NCI-H524 treated with DMSO at 0.1 percent for 48 hours (cell line): ENCODE measurements around the gene STEAP1.
"Not testable (repeated sequence)": the region's sequence is repeated elsewhere in the genome, so short reads cannot be mapped to it uniquely, and the experiment has no call there.

Experiments
- DNase-seq: peaks from one replicate; lab custom pipeline; 2025; lab: John Stamatoyannopoulos, UW

STEAP1 gene

DNA sequence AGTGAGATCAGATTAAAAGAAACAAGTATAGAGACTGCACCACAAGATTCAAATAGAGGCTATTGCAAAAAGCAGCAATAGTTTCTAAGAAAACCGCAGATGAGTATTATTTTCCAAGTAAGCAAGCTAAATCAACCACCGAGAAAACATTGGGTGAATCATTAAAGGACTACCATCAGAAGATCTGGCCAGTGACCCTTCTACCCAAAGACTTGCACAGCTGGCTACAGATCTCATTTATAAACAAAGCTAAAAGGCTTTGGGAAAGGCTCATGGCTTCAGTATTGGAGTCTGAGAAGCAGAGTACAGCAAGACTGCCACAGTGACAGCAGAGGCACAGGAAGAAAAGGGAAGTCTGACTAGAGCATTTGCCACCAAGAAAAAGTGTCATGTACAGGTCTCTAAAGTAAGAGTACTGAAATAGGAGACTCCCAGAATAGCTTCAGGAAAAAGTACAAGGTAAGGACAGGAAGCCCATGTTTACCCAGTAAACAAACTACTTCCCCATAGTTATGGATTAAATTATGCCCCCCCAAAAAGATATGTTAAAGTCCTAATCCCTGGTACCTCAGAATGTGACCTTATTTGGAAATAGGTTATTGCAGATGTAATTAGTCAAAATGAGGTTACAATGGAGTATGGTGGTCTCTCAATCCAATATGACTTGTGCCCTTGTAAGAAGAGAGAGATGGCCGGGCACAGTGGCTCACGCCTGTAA lies 19.0 kb downstream of the STEAP1 start:
- DNase-seq: no peak

DNA sequence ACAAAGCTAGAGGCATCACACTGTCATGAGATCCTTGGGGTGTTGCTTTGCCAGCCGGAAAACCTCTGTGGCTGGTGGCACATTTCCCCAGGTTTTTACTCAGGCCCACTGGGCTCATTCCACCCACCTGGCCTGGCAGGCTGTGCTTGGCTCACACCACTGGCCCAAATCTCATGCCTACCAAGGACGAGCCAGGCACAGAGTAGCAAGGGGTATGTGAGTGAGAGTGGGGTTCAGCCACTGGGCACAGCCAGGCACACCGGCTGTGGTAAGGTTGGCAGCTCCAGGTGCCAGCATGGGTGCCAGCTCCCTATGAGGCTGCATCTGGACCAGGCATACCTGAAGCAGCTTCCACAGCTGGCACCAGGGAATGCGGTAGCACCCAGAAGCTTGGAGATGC lies 21.4 kb downstream of the STEAP1 start:
- no peak for DNase-seq

DNA sequence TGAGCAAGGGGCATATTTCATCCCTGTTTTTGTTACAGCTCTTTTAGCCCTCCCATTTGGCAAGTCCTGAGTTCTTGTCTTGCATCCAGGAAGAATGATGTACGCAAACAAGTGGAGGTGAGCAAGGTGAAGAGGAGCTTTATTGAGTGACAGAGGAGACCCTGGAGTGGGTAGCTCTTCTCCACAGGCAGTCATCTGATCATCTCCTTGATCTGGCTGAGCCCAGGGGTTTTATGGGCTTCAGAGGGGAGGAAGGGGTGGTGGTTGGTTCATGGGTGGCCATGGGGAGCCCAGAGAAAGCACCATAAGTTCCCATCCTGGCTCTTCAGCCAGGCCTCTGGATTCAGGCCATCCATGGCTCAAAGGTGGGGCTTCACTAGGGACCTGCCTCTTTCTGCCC lies 21.9 kb downstream of the STEAP1 start:
- DNase-seq: no peak

DNA sequence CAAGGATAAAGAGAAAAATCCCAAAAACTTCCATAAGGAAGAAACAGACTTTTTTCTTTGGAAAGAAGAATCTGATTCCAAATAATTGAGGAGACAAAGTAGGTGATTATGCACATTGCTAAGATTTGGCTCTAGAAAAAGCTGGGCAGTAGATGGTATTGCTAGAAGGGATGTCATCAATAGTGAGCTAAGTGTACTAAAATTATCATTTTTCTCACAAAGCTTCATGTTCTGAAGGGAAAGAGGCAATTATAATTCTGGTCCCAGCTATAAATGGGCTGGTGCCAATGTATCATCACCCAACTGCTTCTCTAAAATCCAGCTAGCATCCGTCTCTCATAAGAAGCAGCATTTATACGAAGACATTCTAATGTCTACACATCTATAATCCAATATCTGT lies 23.9 kb downstream of the STEAP1 start:
- DNase-seq: no peak

DNA sequence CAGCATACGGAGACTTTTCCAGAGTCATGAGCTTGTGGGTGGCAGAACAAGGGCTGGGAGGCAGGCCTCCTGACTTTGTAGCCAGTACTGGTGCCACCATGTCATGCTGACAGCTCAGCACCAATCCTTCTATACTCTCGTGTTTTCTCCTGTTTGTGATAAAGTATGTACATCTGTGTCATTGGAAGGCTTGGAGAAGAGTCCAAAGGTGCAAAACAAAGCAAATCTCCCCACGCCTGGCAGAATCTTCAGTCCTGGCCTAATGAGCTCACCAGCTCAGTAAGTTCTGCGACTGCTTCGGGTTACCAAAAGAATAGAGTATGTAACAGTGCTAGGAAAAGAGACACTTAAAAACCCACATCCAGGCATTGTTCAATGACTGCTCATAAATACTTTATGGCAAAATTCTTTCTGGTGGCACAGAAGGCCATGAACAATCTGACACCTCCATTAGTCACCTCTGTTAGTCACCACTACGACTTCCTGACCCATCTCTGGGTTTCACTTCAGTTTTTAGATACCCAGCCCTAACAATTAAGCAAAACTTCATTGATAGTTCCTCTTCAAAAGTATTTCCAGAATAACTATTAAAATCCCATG lies 24.5 kb downstream of the STEAP1 start:
- DNase-seq: no peak

DNA sequence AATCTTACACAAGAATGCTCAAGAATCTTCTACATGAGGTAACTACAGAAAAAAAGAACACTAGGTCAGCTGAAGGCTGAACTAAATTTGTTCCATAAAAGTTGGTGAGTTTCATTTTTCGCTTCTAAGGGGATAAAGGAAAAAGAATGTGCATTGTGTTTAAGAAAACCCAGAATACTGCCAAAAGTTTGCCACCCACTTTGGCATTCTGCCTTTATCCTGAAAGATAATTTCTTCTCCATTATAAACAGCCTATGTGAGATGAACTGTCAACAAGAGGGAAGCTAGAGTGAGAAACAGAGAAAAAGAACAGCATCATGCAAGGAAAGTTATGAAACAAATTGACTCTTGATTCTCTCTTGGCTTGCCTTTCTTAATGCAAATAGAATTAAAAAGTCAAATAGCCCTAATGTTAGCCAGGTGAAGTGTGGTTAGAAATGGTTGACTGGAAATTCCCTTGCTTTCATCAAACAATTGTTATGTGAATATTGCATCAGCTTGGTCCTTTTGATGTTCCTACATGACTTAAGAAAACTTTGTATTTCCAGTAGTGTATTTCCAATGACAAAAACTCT lies 25.8 kb downstream of the STEAP1 start:
- DNase-seq: no peak

DNA sequence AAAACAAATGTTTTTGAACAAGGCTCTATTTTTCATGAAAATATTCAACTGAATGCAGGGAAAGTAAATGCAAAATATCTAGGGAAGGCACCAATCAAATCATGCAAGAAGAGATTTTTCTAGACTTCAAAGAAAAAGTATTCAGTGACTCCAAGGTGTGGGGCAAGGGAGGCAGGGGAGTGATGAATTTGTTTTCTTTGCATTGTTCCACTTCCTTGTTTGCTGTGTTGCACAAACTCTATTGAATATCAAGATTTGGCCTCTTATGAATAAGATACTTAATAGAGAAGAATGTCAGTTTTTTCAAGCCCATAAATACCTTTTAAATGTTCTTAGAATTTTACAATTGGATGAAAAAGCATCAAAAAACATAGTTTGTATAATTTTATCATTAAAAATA lies 26.4 kb downstream of the STEAP1 start:
- DNase-seq: no peak

DNA sequence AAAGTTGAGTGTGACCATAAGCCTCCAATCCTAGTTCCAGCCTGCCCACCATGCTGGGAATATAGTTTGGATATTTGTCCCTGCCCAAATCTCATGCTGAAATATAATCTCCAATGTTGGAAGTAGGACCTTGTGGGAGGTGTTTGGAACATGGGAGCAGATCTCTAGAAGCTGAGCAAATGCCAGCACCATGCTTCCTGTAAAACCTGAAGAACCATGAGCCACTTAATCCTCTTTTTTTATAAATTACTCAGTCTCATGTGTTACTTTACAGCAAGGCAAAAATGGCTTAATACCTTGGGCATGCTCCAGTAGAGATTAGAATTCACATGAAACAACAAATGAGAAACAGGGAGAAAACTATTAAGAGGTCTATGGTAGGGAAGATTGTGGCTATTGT lies 27.2 kb downstream of the STEAP1 start:
- DNase-seq: no peak

DNA sequence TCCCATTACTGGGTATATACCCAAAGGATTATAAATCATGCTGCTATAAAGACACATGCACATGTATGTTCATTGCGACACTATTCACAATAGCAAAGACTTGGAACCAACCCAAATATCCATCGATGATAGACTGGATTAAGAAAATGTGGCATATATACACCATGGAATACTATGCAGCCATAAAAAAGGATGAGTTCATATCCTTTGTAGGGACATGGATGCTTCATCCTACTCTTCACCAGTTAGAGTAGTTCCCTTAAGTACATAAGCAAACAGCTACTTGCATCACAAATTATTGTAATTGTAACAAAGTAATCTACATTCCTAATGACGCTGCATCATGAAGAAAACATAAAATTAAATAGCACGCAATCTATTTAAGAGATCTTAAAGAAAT lies 32.0 kb downstream of the STEAP1 start:
- not testable (repeated sequence) for DNase-seq

DNA sequence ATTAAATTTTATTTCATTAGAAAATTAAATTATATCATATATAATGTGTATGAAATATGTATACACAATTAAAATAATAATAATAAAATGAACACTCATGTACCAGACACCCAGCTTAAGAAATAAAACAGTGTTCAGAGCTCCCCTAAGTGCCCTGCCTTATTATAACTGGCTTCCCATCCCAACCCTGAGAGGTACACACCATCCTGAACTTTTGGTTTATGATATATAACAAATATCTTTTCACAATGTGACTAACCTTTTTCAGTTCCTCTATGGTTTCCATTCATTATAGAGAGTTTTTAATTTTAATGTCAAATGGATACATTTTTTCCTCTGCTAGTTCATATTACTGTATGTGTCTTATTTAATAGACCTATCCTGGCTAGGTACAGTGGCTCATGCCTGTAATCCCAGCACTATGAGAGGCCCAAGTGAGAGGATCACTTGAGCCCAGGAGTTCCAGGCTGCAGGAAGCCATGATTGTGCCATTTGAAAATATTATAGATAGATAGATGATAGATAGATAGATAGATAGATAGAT lies 33.3 kb downstream of the STEAP1 start:
- DNase-seq: no peak

DNA sequence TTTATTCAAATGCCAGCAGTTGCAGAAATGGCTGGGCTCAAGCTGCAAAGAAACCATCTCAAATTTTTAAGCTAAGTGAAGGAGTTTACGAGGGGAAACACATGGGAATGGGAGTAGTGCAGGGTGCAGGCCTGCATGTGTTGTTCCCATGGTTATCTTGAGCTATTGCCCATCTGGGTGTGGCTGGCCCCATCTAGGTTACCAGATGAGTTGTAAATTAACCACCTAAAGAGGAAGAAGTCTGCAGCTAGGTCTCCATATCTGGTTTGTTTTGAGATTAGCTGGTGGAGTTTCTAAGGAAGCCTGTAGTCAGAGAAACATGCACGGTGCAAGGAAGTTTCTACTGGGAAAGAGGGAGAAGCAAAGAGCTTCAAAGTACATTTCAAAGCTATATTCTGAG lies 34.0 kb downstream of the STEAP1 start:
- DNase-seq: no peak

DNA sequence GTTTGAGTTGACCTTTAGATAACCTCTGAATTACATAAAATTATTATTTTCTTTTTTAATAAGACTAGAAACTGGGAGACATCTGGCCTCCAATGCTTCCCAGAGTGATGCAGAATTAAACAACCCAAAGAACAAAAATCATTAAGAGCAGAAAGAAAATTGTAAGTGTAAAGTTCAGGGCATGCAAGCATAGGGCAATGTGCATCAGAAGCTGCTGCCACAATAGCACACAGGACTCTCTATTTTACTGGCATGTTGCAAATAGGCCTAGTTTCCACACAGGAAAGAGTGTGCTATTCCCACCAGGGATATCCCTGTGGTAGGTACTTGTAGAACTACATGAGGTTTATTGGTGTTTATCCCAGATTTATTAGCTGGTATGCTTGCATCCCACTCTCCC lies 36.7 kb downstream of the STEAP1 start:
- DNase-seq: no peak

DNA sequence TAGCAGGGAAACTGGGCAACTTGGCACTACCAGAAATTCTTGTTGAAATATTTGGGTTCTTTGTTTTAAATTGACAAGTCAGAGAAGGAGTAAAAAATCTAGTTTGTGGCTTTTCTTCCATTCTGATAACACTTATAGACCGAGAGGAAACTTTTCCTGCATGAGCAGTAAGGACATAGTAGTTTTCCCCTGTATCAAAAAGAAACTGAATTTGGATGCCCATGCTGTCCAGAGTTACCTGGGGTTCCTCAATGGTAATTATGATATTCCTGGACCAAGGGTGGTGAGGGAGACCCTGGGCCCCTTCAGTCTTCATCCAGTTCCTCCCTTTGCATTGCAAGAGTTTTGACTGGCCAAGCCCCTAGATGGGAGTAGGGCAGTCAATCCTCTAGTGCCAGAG lies 37.4 kb downstream of the STEAP1 start:
- no peak for DNase-seq

DNA sequence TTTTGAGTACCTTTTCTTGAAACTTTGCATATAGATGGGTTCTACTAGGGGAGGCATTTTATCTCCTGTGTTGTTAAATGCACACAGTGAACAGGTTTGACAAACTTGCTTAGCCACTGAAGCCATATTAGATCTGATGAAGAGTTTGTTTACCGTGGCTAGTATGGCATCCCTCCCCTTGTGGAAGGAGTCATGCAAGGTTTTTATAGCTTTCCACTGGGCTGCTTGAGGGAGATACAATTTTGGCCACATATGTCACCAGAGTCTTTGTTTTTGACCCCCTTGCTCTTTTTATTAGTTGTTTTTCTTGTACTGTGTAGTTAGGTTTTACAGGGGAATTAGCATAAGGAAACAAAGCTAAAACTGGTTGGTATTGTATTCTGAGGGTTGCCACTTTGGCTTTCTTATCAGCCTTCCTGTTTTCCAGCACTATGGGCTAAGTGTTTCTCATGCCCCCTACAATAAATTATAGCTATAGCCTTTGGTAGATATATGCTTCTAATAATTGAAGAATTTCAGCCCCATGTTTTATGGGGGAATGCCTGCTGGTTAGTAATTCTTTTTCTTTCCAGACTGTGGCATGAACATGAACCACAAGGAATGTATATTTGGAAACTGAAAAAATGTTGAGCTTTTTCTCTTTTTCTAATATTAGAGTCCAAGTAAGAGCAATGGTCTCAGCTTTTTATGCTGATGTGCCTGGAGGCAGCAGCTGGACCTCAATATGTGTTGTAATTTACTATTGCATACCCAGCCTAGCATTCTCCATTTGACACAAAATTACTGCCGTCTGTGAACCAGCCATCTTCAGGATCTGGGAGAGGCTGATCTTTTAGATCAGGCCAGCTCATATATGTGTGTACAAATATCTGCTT lies 38.8 kb downstream of the STEAP1 start:
- no peak for DNase-seq

DNA sequence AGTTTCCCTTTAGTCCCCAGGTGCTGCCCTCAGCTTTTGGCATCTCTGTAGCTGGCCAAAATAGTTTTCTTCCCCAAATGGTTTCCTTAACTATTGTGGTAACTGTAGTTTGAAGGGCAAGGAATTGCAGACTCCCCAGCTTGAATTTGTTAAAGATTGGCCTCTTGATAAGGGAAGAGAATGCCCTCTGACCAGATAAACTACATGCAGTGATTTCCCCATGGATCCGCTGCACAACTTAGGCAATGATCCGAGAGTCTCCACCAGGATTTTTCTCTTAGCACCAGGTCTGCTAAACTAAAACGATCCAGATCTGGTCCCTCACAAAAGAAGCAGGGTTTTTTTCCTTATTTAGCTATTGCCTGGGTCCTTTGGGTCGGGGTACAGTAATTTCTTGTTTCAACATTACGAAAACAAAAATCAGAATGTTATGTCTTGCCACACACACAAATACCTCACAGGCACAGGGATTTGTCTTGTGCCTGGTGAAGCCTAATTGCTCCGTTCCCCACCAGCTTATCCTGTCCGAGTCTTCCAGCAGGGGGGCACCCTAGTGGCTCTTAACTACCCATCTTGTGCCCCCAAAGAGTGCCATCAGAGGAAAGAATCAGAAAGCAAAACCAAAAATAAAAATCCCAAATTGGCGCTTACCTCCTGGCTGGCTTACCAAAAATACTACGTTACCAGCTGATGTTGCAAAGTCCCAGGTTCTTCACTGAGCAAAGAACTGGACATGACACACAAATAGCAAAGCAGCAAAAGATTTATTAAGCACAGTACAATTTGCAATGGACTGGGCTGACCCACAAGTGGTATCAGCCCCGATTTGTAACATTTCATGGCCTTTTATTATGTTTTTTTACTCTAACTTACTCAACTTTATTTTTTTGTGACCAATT lies 40.9 kb downstream of the STEAP1 start:
- DNase-seq: no peak

DNA sequence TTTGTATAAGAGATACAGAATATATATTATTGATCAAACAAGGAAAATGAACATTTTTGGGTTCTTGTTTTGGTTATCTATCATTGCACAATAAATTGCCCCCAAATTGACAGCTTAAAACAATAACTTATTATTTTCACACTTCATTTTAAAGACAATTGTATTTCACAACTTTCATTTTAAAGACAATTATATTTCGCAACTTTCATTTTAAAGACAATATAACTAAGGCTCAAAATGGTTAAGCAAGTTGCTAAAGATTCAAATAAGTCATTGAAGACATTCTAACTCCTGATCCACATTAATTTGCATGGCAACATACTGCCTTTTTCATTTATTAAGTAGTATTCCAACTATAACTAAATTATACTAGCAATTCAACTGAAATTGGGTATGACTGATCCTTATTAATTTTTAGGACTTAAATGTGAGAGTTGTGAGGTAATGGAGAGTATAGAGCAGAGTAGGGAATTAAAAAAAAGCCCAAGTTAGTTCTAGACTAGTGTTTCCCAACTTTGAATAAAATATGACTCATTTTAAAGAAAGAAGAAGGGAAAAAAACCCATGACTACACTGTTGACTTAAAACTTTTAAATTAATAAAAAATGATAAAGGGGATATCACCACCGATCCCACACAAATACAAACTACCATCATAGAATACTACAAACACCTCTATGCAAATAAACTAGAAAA lies 47.4 kb downstream of the STEAP1 start:
- no peak for DNase-seq

DNA sequence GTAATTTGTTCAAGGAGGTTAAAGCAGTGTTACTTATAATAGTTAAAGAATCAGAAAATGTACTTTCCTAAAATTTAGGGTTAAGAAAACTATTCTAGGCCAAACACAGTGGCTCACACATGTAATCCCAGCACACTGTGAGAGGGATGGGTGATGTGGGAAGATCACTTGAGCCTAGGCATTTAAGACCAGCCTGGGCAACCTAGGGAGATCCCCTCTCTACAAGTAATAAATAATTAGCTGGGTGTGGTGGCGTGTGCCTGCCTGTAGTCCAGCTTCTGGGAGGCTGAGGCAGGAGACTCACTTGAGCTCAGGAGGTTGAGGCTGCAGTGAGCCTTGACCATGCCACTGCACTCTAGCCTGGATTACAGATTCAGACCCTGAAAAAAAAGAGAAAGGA lies 53.7 kb downstream of the STEAP1 start:
- no peak for DNase-seq

DNA sequence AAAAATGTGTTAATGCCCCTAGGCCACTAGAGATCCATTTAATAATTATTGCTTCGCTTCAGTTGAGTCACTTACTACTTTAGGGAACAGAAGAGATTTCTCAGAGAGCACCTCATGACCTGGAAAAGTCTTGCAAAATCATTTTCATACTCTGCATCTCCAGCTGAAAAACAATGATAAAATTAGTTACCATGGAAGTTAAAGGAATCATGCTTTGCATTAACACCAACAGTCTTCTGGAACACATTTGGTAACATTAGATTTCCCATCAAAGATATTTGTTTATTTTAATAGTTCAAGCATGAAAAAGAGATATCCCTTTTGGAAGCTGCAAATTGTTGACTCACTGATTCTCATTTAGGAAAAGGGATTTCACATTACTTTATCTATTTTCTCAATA lies 55.5 kb downstream of the STEAP1 start:
- no peak for DNase-seq

DNA sequence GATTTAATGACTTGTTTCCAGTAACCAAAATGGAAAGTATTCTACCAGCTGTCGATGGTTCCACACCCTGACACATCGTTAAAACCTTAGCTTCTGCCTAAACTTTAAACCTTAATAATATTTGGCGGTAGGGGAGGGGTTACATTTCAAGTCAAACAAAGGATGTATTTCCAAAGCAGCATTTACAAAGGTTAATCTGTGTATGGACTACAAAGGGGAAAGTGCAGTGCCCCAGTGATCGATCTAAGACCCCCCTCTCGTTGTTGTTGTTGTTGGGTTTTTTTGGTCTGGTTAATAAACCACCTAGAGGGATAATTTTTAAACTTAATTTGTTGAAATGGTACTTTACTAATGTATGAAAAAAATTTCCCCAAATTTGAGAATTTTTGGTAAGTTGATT lies 56.2 kb downstream of the STEAP1 start:
- no peak for DNase-seq

DNA sequence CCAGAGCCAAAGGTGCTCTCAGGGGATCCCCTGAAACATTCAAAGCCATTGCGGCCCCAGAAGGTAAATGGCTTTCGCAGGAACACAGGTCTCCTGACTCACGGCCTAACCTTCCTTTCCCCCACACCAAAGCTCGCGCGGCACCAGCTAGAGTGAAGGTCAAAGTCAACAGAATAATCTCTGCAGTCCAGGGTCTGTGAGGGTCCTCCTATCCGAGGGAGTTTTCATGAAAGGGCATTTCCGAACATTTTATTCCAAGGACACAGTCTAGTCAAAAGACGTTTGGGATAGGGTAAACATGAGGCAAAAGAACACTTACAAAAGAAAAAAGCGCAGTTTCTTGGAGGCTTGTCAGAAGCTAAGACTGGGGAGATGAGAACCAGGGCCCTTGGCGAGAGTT lies 56.7 kb downstream of the STEAP1 start:
- DNase-seq: no peak
